Measurements from ENCODE around the gene RAB40AL.
"Not testable (repeated sequence)": the region's sequence is repeated elsewhere in the genome, so short reads cannot be mapped to it uniquely, and the experiment has no call there.

Gene RAB40AL, protein sequence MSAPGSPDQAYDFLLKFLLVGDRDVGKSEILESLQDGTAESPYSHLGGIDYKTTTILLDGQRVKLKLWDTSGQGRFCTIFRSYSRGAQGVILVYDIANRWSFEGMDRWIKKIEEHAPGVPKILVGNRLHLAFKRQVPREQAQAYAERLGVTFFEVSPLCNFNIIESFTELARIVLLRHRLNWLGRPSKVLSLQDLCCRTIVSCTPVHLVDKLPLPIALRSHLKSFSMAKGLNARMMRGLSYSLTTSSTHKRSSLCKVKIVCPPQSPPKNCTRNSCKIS

DNA sequence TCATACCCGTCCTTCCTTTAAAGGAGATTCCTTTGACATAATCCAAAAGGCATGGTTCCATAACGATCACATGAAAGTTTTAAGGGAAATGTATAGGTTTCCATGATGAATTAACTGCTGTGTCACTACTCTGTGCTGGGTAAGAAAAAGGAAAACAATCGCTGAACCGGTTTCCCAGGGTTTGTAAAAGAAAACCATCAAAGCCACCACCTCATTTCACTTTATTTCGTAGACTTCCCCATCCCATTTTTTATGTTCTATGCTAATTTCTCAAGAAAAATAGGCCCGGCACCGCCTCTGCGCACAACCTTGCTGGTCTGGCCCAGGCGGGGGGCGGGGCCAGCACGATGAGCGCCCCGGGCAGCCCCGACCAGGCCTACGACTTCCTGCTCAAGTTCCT is at the start of gene RAB40AL:
RAB40AL (plus strand) TSS at position 301 of the 400 bp plus-strand sequence; CDS start at position 348, 47 bp downstream.
- not testable (repeated sequence) for DNase-seq (ENCODE audit: low read depth)

DNA sequence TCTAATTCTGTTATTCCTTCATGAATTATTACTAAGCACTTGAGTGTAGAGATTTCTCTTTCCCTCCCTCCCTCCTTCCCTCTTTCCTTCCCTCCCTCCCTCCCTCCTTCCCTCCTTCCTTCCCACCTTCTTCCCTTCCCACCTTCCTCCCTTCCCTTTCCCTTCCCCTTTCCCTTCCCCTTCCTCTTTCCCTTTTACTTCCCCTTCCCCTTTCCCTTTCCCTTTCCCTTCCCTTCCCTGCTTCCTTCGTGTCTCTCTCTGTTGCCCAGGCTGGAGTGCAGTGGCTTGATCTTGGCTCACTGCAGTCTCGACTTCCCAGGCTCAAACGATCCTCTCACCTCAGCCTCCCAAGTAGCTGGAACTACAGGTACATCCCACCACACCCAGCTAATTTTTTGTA is 49.4 kb upstream of the RAB40AL start:
- no peak for DNase-seq (ENCODE audit: low read depth)

DNA sequence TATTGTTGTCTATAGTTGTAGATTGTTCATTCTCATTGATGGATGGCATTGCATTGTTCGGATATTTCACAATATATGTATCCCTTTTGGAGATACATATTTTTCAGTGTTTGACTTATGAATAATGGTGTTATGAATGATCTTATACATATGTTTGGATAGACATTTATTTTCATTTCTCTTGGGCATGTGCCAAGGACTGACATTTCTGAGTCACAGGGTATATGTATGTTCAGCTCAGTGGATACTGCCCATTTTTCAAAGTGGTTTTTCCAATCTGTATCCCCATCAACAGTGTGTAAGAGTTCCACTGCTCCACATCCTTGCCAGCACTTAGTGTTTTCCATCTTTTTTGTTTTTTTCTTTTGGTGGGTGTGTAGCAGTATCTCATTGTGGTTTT is 45.0 kb upstream of the RAB40AL start:
- no peak for DNase-seq (ENCODE audit: low read depth)

DNA sequence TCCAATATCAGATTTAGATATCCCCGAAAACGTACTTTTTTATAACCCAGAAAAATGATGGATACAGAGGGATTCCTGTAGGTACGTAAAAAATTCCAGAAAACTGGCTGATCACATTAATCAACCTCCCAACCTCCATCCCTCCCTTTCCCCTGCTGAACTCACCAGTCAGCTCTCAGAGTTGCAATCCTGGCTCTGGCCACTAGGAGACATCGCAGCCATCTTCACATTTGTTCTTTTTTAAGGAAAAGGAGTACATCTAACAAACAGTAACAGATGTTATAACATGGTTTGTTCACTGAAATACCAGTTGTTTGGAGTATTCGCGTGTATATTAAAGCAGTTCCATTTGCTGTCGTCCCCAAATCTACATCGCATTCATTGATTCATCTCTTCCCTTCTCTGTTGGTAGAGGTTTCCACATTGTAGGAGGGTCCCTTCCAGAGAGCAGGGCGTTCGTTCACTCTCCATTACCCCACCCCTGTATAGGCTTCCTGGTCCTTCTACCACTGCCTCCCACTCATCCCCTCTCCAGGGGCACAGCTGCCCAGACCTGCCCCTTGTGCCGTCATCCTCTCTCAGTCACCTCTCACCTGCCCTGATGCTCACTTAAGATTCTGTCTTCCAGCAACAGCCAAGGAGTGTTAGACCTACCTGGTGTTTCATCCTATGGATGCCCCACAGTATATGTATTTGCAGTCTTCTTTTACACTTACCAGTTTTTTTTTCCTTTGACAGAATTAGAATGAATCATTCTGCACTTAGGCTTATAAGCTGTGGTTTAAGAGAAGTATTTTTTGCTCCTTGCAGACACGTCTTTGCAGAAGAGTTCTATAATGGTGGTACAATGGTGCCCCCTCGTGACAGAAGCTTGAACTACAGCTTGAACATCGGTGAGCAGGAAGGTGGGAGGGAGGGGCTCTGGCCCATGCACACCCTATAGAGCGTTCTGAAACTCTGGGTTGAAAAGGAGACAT is 36.8 kb upstream of the RAB40AL start:
- DNase-seq (ENCODE audit: low read depth) = peak; percentile 50

DNA sequence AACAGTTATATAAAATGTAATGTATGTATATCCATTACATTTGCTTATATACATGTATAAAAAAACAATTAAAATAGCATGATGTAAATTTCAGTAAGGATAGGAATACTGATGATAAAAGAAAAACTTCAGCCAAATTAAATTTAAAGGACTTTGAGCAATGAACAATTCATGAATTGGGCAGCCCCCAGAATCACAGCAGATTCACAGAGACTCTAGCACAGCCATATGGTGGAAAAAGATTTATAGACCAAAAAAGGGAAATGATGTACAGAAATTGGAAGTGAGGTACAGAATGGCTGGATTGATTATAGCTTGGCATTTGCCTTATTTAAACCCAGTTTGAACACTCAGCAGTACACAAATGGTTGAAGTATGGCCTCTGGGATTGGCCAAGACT is 34.7 kb upstream of the RAB40AL start:
- no peak for DNase-seq (ENCODE audit: low read depth)

DNA sequence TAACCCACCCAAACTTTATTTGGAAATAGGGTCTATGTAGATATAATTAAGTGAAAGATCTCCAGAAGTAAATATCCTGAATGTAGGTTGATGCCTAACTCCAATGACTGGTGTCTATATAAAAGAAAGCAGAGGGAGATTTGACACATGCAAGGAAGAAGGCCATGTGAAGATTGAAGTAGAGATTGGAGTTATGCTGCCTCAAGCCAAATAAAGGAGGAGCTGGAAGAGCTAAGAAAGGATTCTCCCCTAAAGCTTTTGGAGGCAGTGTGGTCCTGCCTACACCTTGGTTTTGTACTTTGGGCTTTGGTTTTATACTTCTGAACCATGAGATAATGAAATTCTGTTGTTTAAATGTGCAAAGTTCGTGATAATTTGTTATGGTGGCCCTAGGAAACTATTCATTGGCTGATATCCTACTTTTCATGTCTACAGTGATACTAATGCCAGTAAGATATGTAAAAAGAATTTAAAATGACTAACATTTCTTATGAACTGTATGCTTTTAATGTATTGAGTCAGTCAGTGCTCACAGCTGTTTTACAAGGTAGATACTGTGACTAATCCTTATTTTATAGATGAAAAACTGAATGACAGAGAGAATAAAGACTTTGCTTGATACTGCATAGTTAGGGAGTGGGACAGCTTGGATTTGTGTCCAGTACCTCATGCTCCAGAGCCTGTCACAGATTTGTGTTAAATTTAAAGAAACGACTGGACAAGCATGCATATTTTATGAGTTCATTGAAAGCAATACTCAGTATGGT is 5.9 kb upstream of the RAB40AL start:
- DNase-seq (ENCODE audit: low read depth) = no peak

DNA sequence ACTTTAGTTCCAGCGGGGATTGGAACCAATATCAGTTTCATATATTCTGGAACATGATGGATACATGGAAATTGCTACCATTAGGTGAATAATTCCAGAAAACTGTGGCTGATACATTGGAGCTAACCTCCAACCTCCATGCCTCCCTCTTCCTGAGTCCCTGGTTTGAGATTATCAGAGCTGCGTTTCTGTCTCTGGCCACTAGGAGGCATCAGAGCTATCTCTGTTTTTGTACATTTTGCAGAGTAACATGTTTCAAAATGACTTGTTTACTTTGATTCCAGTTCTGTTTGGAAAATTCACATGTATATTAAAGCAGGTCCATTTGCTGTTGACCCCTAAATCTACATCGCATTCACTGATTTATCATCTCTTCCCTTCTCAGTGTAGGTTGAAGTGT is 2.4 kb upstream of the RAB40AL start:
- DNase-seq (ENCODE audit: low read depth) = peak; percentile 4

DNA sequence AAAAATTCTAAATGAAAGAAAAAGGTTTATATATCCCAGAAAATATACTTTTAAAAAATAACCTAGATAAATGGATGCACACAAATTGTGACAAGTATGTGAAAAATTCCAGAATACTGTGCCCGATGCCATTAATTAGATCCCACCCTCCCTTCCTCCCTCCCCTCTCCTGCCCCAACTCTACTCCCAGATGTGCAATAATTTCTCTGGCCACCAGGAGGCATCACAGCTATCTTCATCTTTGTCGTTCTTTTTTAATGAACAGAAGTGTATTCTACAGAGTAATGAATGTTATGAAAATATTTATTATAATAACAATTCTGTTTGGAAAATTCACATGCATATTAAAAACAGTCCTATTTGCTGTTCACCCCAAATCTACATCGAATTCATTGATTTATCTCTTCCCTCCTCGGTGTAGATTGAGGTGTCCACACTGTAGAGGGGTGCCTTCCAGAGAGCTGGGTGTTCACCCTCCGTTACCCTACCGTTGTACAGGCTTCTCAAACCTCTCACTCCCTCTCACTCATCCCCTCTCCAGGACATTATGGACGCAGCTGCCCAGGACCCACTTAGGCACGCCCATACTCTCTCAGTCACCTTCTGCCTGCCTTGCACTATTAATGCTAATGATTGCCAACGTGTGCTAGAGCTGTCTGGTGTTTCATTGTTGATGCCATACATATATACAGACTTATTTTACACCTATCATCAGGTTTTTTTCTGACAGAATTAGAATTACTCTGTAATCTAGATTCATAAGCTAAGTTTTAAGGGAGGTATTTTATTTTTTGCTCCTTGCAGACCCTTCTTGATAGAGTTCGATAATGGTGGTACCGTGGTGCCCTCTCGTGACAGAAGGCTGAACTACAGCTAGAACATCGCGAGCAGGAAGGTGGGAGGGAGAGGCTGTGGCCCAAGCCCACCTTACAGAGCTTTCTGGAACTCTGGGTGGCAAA is 14.1 kb downstream of the RAB40AL start:
- DNase-seq (ENCODE audit: low read depth) = peak; percentile 25

DNA sequence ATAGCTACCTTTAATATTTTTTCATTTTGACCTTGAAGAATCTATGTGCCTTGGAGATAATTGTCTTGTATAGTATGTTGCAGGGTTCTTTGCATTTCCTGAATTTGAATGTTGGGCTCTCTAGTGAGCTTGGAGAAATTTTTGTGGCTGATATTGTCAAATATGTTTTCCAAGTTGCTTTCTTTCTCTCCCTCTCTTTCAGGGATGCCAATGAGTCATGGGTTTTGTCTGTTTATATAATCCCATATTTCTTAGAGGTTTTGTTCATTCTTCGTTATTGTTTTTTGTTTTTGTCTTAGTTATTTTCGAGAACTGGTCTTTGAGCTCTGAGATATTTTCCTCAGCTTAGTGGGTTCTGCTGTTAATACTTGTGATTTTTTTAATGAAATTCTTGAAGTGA is 20.7 kb downstream of the RAB40AL start:
- DNase-seq (ENCODE audit: low read depth) = no peak

DNA sequence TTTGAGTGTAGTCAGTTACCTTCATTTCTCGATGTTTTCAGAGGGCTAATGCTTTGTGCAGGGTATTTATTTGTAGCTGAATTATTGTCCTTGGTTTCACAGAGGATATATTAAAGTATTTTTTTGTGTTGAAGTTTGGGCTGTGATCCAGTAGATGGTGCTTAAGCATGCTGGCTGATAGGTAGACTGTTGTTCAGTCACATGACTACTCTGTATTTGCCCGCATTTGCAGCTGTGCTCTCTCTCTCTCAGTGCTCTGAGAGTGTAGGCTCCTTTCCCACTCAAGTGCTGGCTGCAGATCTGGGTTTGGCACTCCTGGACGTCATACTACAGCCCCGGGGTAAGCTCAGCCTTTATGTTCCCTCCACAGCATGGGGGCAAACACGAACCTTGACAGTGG is 21.7 kb downstream of the RAB40AL start:
- DNase-seq (ENCODE audit: low read depth) = no peak

DNA sequence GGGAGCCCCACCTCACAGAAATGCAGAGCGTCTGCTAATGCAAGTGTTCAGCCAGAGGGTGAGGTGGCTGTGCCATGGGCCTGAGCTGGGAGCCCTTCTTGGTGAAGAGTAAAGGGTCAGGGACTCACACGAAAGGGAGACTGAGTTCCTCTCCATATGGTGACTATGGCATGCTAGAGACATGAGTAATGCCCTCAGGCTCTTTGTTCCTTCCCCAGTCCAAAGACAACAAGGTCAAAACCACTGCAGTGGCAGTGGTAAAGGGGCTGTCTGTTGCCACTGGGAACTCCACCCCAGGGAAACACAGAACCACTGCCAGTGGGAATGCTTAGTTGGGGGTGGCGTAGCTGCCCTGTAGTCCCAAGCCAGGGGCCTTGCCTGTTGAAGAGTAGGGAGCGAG is 22.4 kb downstream of the RAB40AL start:
- no peak for DNase-seq (ENCODE audit: low read depth)

DNA sequence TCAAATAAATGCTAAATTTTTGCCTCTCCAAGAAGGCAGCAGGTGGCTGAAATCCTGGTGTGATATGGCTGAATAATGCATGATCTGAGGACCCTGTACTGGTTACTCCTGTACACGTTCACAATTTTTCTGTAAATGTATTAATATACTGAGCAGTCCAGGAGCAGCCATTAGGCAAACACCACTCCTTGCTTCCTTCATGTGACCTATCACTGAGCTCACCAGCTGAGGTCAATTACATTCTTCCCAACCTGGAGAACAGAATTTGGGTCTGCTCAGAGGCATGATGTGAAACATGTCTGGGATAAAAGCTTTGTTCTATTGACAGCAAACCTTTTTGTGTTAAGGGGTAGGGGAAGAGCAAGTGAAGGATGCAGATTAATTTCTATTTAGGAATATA is 26.9 kb downstream of the RAB40AL start:
- no peak for DNase-seq (ENCODE audit: low read depth)

DNA sequence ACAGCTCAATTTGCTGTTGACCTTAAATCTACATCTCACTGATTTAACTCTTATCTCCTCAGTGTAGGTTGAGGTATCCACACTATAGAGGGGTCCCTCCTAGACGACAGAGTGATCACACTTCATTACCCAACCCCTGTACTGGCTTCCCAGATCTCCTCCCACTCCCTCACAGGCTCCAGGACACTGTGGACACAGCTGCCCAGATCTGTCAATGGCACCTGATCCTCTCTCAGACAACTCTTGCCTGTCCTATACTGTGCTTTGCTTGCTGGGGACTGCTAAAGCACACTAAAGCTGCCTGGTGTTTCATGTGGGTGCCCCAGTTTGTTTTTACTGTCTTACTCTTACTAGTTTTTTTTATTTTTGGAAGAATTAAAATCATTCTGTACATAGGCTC is 27.9 kb downstream of the RAB40AL start:
- no peak for DNase-seq (ENCODE audit: low read depth)

DNA sequence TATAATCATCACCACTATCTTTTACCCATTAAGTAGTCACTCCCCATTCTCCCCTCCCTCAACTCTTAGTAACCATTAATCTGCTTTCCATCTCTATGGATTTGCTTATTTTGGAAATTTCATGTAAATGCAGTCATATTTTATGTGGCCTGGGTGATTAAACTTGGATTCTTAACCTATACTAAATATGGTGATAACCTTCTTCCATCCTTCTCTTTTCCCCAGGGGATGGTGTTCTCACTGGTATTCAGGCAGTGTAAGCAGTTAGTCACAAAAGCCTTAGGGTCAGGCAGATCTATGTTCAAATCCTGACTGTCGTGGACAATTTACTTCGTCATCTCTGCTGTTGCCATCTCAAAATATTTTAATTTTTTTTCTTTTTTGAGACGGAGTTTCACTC is 29.6 kb downstream of the RAB40AL start:
- no peak for DNase-seq (ENCODE audit: low read depth)

DNA sequence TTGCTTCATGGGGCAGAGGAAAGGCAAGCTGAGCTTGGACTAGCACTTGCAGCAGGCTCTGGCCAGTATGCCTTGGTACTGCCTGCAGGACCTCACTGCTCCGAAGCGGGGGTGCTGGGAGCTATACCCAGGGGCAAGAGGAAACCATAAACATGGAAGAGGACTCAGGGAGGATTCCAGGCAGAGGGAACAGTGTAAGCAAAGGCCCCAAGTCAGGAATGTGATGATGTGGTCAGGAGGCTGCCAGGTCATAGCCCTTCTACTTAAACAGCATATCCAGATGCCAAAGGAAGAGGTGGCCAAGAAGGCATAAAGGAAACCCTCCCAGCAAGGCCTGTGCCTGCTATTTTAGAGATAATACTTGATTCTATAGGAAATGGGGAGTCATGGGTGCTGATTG is 31.1 kb downstream of the RAB40AL start:
- no peak for DNase-seq (ENCODE audit: low read depth)

DNA sequence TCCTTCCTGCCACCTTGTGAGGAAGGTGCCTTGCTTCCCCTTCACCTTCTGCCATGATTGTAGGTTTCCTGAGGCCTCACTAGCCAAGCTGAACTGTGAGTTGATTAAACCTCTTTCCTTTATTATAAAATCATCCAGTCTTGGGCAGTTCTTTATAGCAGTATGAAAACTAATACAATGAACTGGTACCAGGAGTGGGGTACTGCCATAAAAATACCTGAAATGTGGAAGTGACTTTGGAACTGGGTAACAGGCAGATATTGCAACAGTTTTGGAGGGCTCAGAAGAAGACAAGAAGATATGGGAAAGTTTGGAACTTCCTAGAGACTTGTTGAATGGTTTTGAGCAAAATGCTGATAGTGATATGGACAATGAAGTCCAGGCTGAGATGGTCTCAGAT is 34.5 kb downstream of the RAB40AL start:
- not testable (repeated sequence) for DNase-seq (ENCODE audit: low read depth)

DNA sequence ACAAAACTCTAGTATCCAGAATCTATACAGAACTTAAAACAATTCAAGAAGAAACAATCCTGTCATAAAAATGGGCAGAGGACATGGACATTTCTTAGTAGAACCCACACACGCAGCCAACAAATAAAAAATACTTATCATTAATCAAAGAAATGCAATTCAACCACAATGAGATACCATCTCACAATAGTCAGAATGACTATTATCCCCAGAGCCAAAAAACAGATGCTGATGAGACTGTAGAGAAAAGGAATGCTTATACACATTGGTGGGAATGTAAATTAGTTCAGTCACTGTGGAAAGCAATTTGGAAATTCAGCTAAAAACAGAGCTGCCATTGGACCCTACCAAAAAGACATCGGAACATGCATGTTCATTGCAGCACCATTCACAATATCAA is 37.9 kb downstream of the RAB40AL start:
- DNase-seq (ENCODE audit: low read depth) = no peak

DNA sequence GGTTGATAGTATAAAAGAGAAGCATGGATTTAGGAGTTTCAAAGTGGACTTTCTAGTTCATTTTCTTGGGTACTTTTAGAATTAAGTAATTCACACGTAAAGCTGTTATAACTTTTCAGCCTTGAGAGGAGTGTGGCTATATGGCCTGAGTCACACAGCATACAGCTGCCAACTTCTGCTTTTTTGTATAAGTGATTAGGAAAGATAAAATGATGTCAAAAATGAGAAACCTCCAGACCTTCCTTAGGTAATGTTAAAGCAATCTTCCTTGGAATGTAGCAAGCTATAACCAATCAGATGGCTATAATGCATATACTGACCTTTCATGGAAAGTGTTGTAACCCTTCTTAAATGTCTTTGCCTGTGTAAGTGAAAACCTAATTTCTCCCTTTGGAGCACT is 39.2 kb downstream of the RAB40AL start:
- DNase-seq (ENCODE audit: low read depth) = no peak

DNA sequence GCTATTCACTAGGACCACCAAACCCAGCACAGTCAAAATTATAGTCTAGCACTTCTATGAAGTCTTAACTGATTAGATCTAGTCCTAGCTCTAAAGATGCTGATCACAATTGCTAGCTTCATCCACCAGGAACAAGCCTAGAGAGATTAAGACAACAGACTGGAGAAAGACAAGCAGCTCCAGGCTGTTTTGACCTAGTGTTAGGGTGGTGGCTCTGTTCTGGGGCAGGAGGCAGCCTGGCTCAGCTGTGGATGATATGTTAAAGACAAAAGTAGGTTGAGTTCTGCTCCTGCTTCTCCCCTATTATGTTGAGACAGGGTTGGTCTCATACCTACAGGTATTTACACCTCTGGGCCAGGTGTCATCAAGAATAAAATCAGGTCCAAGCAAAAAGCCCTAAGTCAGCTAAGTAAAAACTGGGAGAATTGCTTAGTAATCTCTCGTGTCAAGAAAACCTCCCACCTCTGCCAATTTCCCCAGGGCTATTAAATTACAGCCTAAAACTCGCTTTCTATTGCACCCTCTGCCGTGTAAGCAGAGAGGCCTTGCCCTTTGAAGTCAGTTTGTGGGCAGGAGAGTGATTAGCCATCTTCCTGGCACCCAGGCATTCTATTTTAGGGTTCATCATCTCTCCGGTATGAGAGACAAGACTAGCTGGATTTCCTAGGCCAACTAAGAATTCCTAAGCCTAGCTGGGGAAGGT is 39.9 kb downstream of the RAB40AL start:
- no peak for DNase-seq (ENCODE audit: low read depth)

DNA sequence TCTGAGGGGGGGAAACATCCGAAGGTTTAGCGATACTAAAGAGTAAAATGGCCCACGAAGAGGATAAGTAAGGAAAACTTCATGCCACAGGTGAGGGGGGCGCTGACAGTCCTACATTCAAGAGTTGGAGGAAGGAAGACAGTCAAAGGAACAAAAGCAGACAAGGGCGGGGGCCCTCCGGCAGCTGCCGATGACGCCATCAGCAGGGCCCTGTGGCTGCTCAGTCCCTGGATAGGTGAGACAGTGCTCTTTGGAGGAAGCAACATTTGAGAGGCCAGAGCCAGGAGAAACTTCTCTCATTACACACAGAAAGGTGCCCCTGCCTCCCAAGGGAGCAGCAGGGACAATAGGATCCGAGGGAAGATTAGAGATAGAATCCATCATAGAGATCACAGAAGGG is 41.5 kb downstream of the RAB40AL start:
- no peak for DNase-seq (ENCODE audit: low read depth)

DNA sequence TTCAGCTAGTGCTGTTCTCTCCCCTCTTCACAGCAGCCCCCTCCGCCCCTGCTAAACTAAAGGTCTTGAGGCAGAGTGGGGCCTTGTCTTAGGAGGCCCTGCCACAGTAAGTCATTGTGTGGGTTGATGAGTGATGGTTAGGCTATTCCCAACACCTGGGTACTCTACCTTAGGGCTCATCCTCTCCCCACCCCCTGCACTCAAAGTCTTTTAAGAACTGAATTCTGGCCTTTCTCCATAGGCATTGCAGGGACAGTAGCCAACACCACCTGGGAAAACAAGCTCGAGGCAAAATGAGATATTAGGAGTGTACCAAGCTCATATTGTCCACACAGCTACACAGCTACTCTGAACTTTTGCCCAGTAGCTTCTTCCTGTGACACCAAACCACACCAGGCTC is 42.5 kb downstream of the RAB40AL start:
- DNase-seq (ENCODE audit: low read depth) = no peak
